ENCODE measurements around the gene JAG1.
"Not testable (repeated sequence)": the region's sequence is repeated elsewhere in the genome, so short reads cannot be mapped to it uniquely, and the experiment has no call there.

The JAG1 gene

GRCh38 chr20:10634683-10635411, 39.0 kb downstream of the JAG1 start:
- DNase-seq, result no peak

DNA sequence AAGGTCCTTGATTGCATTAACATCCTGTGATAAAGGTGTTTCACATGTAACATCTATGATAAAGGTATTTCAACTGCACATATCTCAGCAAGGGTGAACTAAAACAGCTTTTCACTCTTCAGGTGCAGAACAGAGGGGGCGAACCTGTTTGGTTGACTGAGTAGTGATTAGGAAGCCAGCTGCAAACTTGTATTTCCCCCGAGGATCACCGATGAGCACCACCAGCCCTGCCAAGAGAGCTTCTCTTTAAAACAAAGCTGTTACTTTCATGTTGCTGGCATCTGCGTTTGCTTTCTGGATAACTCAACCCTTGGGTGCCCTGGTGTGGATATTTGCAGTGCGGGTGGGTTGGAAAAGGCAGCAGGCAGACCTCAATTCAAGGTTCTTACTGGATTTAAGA, 39.6 kb downstream of the JAG1 start:
- DNase-seq, result no peak

DNA sequence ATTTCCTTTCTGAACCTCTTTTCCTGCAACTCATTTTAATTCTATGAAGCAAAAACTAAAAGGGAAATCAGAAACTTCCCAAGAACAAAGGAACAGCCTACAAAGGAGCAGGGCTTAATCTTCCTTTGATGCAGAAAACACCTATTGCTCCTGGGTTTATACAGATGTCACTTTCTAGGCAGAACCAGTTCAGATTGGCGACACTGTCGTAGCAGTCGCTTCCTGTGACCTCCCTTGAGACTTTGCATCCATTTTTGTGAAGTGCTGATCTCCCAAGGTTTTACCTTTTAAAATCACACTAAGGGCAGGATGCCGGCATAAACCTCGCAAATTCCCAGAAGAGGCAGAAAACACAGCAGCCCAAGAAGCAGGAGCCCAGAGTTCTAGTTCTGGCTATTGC, 40.1 kb downstream of the JAG1 start:
- DNase-seq, result no peak

- DNase-seq, result no peak
Observed at GRCh38 chr20:10632721-10633509, 40.9 kb downstream of the JAG1 start.

DNA sequence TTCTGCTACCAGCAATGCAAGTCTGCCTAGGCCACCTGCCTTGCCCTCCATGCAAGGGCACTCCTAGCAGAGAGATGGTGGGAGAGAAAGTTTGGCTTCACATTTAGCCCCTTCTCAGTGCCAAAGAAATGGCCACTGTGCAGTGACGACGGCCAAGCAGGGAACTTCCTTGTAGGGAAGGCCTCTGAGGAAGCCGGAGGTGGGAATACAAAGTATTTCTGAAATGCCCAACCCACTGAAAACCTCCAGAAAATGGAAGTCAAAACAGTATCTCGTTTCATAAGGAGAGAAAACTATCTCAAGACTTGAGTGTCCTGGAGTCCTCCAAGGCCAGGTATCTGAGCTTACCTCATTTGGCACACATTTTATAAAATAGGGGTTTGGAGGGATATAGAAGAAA, 42.7 kb downstream of the JAG1 start:
- no peak for DNase-seq

DNA sequence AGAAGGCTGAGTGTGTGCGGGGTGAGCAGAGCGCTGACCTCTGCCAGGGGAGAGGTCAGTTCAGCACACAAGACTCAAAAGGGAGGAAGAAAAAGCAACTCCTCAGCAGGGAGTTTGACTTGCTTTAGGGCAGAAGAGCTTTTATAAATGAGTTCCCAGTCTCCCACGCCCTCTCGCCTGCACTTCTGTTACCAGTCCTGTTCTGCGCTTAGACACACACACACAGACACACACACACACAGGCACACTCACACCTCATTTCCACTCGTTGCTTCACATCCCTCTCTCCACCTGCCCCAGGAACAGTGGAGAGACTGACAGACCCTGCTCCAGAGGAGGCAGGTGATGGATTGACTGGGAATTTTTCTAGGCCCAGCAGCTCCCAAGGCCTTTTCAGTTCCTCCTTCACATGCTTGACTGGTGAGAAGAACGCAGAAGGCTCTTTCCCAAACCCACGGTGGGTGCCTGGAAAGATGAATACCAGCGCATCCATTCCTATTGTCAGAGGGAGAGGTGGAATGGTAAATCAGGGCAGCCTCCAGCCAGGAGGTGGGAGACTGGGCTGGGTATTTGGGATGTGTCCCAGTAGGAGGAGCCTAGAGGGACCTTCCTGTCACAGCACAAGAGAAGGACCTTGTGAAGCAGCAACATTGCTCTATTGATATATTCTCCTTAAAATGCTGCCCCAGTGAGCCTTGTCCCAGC, 43.7 kb downstream of the JAG1 start:
- DNase-seq, result no peak

GRCh38 chr20:10626896-10627295, 46.9 kb downstream of the JAG1 start:
- DNase-seq, result no peak

- DNase-seq, result no peak
Observed at GRCh38 chr20:10625641-10626040, 48.2 kb downstream of the JAG1 start.

- DNase-seq, result peak; percentile 40
Observed at GRCh38 chr20:10622657-10623418, 51.0 kb downstream of the JAG1 start.

- peak; percentile 33 for DNase-seq
Observed at GRCh38 chr20:10621149-10621548, 52.6 kb downstream of the JAG1 start.

GRCh38 chr20:10619427-10619826, 54.4 kb downstream of the JAG1 start:
- no peak for DNase-seq

- DNase-seq, result no peak
Observed at GRCh38 chr20:10618611-10619245, 55.1 kb downstream of the JAG1 start.

DNA sequence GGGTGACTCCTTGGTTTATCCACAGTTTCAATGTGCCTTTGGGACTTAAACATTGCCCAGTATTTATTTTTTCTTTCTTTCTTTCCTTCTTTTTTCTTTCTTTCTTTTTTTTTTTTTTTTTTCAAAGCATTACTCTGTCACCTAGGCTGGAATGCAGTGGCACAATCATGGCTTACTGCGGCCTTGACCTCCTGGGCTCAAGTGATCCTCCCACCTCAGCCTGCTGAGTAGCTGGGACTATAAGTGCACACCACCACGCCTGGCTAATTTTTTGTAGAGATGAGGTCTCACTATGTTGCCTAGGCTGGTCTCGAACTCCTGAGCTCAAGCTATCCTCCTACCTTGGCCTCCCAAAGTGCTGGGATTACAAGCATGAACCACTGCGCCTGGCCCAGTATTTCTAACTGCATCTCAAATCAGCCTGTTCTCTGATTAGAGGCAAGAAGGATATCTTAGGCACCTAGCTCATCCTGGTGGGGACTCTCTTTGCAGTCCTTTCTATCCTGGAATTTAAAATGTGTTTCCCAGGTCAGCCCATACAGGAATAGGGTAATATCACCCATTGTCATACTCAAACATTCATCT, 56.2 kb downstream of the JAG1 start:
- DNase-seq, result not testable (repeated sequence)

DNA sequence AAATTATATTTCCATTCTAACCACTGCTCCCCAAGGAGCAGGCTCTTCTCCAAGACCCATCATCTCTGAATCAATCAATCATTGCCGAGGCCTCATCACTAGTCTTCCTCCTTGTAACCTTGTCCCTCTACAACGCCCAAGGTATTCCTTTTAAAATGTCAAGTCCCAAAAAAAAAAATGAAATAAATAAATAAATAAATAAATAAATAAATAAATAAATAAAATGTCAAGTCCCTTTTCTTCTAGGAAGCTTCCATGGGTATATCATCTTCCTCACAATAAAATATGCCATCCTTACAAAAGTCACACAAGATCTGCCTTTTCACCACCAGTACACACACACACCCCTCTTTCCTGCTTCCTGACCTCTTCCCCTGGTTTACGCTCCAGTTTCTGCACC, 57.6 kb downstream of the JAG1 start:
- DNase-seq, result no peak

GRCh38 chr20:10613911-10614310, 59.9 kb downstream of the JAG1 start:
- no peak for DNase-seq

DNA sequence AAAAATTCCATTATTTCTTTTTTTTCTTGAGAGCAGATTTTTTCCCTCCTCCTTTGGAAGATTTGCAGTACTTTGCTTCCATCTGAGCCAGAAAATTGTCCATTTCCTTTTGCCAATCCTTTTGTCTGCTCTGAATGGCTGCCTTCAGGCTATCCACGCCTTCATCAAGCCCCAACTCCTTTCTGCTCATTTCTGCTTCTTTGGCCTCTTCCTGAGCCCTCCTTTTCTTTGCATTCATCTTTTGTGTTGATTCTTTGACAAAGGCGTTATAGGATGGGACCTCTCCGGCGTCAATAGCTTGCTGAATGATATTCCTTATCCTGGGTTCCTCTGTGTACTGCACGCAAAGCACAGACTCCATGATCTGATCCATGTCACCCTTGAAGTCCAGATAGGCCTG, 60.4 kb downstream of the JAG1 start:
- not testable (repeated sequence) for DNase-seq

- DNase-seq, result peak; percentile 47
Observed at GRCh38 chr20:10611357-10611756, 62.4 kb downstream of the JAG1 start.

- DNase-seq, result peak; percentile 38
Observed at GRCh38 chr20:10610251-10610650, 63.5 kb downstream of the JAG1 start.

GRCh38 chr20:10609770-10610169, 64.0 kb downstream of the JAG1 start:
- no peak for DNase-seq

DNA sequence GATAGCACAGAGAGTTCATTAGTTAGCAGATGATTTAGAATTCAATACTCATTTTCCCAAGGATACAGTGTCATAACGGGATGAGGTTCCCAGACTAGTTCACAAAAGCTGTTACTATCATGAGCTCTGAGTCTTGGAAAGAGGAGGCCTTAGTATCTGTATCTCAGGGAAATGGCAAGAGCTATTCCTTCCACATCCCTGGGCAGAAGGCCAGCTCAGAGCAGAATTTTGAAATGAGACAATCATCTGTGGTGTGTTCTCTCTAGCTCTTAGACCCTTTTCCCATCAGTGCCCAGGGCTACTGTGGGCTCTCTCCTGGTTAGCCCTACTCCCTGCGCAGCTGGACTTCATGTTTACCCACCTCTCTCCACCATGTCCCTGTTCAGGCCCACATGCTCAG, 64.5 kb downstream of the JAG1 start:
- DNase-seq, result no peak

DNA sequence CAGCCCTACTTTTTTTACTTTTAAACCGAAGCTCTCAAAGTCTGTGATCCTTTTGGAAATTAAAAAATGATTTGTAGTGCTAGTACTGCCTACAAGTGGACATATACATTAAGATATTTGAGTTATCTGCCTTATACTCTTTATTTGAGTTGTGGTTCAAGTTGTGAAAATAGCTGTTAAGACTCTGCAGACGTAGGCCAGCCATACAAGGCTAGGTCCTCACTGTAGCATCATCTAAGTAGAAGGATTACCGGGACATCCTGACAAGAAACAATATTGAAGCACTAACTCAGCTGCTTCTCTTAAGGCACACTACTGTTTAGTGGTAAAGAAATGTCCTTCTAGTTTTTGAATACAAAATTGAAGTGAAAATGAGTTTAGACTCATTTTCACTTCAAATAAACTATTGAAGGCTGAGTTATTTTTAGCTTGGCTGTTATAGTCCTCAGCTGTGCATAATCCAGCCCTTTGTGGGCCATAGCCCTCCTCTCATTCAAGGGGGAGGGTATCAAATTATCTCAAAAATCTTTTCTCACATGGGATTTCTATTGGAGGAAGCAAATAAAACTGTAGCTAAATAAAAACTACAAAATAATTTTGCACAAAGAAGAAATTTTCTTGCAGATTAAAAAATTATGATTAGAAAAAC, 68.1 kb downstream of the JAG1 start:
- no peak for DNase-seq

Measured in hematopoietic multipotent progenitor cell treated with erythropoietin and hydrocortisone succinate and interleukin-3 and kit ligand, for 4 days (in vitro differentiated cells).